ENCODE results near the gene SLC1A2. TPM values are rescaled to one million over a fixed set of nuclear protein-coding genes. Genes with fewer than 3 reads are reported as not detected.

Gene SLC1A2
- total RNA-seq, 1 experiment from 2014 or later: 0.50 TPM

DNA sequence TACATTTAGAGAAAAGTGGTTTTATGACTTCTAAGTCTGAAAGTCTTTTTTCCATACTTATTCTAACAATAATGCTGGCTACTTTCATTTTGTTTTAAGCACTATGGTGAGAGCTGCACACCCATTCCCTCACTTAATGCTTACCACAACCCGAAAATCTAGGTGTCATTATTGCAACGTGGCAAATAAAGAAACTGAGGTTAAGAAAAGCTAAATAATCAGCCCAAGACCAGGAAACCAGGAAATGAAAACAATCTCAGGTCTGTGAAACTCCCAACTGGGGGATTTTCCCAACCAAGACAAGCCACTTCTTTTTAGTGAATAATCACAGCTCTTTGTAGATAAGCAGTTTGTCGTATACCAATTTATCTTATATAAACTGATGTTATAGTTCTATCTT, 126.3 kb downstream of the SLC1A2 start:
- Mint-ChIP-seq H3K4me3 (no peak overlapping the region), H3K36me3 (no peaks in the 10 kb centered on the region), H3K27me3 (ENCODE audit: low read depth) (no peaks in the 10 kb centered on the region), H3K4me1 (peaks cover 10% of the 10 kb centered on the region), H3K9me3 (peaks cover 4% of the 10 kb centered on the region; the same call in 1 of the 2 replicates), H3K27ac (no peak overlapping the region)
- ChIA-PET POLR2A (no interaction called here), CTCF (interaction anchor here (1.0 kb wide), 1 partner anchor 12 kb away, joined by 5 read pairs; no protein-coding TSS in a partner anchor)
- ATAC-seq (no peak), DNase-seq (ENCODE audit: low spot score) (no peak)
- TF ChIP-seq NFATC4 (CRISPR knock-in tag; IDR thresholded peaks at IDR 0.05) (no peak), NFYB (CRISPR knock-in tag; conservative IDR thresholded peaks at IDR 0.05; ENCODE audit: low read depth) (no peak), ARID4B (CRISPR knock-in tag; IDR thresholded peaks at IDR 0.05; ENCODE audit: borderline replicate concordance) (no peak), JAZF1 (CRISPR knock-in tag; IDR thresholded peaks at IDR 0.05) (no peak)
- TF ChIP-seq, protein P1, sequence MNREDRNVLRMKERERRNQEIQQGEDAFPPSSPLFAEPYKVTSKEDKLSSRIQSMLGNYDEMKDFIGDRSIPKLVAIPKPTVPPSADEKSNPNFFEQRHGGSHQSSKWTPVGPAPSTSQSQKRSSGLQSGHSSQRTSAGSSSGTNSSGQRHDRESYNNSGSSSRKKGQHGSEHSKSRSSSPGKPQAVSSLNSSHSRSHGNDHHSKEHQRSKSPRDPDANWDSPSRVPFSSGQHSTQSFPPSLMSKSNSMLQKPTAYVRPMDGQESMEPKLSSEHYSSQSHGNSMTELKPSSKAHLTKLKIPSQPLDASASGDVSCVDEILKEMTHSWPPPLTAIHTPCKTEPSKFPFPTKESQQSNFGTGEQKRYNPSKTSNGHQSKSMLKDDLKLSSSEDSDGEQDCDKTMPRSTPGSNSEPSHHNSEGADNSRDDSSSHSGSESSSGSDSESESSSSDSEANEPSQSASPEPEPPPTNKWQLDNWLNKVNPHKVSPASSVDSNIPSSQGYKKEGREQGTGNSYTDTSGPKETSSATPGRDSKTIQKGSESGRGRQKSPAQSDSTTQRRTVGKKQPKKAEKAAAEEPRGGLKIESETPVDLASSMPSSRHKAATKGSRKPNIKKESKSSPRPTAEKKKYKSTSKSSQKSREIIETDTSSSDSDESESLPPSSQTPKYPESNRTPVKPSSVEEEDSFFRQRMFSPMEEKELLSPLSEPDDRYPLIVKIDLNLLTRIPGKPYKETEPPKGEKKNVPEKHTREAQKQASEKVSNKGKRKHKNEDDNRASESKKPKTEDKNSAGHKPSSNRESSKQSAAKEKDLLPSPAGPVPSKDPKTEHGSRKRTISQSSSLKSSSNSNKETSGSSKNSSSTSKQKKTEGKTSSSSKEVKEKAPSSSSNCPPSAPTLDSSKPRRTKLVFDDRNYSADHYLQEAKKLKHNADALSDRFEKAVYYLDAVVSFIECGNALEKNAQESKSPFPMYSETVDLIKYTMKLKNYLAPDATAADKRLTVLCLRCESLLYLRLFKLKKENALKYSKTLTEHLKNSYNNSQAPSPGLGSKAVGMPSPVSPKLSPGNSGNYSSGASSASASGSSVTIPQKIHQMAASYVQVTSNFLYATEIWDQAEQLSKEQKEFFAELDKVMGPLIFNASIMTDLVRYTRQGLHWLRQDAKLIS (CRISPR knock-in tag; IDR thresholded peaks at IDR 0.05; ENCODE audit: borderline replicate concordance): no peak

- CTCF ChIA-PET: interaction anchor here (1.0 kb wide), 1 partner anchor 13 kb away, joined by 5 read pairs; no protein-coding TSS in a partner anchor
- H3K4me1 Mint-ChIP-seq: peaks cover 10% of the 10 kb centered on the region
- ATAC-seq: no peak
- H3K36me3 Mint-ChIP-seq: no peaks in the 10 kb centered on the region
- peaks cover 4% of the 10 kb centered on the region for H3K9me3 Mint-ChIP-seq
- no peak for DNase-seq (ENCODE audit: low spot score)
- no peak overlapping the region for H3K4me3 Mint-ChIP-seq
- H3K27me3 Mint-ChIP-seq (ENCODE audit: low read depth): no peaks in the 10 kb centered on the region
- TF ChIP-seq JAZF1 (CRISPR knock-in tag; IDR thresholded peaks at IDR 0.05) (no peak), ZNF121 (CRISPR knock-in tag; IDR thresholded peaks at IDR 0.05) (no peak), ZBTB21 (CRISPR knock-in tag; IDR thresholded peaks at IDR 0.05; ENCODE audit: borderline replicate concordance) (no peak), SOX15 (CRISPR knock-in tag; IDR thresholded peaks at IDR 0.05) (no peak), SMAD4 (CRISPR knock-in tag; IDR thresholded peaks at IDR 0.05) (no peak), ZMAT4 (CRISPR knock-in tag; IDR thresholded peaks at IDR 0.05) (no peak), AR (CRISPR knock-in tag; IDR thresholded peaks at IDR 0.05) (no peak), ZNF138 (CRISPR knock-in tag; conservative IDR thresholded peaks at IDR 0.05) (no peak), USF2 (CRISPR knock-in tag; IDR thresholded peaks at IDR 0.05) (no peak), NR3C1 (CRISPR knock-in tag; conservative IDR thresholded peaks at IDR 0.05; ENCODE audit: low read depth) (no peak), ATF1 (CRISPR knock-in tag; IDR thresholded peaks at IDR 0.05) (no peak)
- TF ChIP-seq, protein P2, sequence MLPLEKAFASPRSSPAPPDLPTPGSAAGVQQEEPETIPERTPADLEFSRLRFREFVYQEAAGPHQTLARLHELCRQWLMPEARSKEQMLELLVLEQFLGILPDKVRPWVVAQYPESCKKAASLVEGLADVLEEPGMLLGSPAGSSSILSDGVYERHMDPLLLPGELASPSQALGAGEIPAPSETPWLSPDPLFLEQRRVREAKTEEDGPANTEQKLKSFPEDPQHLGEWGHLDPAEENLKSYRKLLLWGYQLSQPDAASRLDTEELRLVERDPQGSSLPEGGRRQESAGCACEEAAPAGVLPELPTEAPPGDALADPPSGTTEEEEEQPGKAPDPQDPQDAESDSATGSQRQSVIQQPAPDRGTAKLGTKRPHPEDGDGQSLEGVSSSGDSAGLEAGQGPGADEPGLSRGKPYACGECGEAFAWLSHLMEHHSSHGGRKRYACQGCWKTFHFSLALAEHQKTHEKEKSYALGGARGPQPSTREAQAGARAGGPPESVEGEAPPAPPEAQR (CRISPR knock-in tag; IDR thresholded peaks at IDR 0.05): no peak
- H3K27ac Mint-ChIP-seq: no peak overlapping the region
- POLR2A ChIA-PET: no interaction called here
Observed at GRCh38 chr11:35292279-35292678, 127.1 kb downstream of the SLC1A2 start.
